ENCODE data around the gene SLIT3. TPM values are rescaled to one million over a fixed set of nuclear protein-coding genes. Genes with fewer than 3 reads are reported as not detected.

Gene SLIT3
- total RNA-seq, 6 experiments from 2014 or later = 0.31 to 1.2 (median 0.65) TPM

- Histone ChIP-seq H3K27ac (no peak overlapping the region), H3K4me1 (no peaks in the 10 kb centered on the region), H3K36me3 (no peaks in the 10 kb centered on the region), H3K27me3 (no peaks in the 10 kb centered on the region), H3K4me3 (no peak overlapping the region), H3K9me3 (no peaks in the 10 kb centered on the region)
- TF ChIP-seq CTCF (IDR thresholded peaks at IDR 0.05) = no peak
- no peak for TF ChIP-seq POLR2A (IDR thresholded peaks at IDR 0.05)
- intact Hi-C loops (cut with DNase I) = no loop called here
- DNase-seq = no peak
- ATAC-seq = no peak
- WGBS (ENCODE audit: insufficient coverage, low coverage, low lambda C conversion rate, missing lambda C conversion rate) = 27% methylated on average over 2 of the region's 2 CpGs
Observed at GRCh38 chr5:169067751-169068173, 233.2 kb downstream of the SLIT3 start.

- no peak for DNase-seq
- intact Hi-C loops (cut with DNase I) = no loop called here
- Histone ChIP-seq H3K27ac (no peak overlapping the region), H3K4me1 (no peaks in the 10 kb centered on the region), H3K9me3 (no peaks in the 10 kb centered on the region), H3K36me3 (no peaks in the 10 kb centered on the region), H3K4me3 (no peak overlapping the region), H3K27me3 (no peaks in the 10 kb centered on the region)
- TF ChIP-seq CTCF (IDR thresholded peaks at IDR 0.05) (no peak), POLR2A (IDR thresholded peaks at IDR 0.05) (no peak)
- no peak for ATAC-seq
- WGBS (ENCODE audit: insufficient coverage, low coverage, low lambda C conversion rate, missing lambda C conversion rate) = 42% methylated on average over 4 of the region's 5 CpGs
Observed at GRCh38 chr5:169065400-169065799, 235.5 kb downstream of the SLIT3 start.

- no peak overlapping the region for H3K27ac ChIP-seq
- no peaks in the 10 kb centered on the region for H3K9me3 ChIP-seq
- H3K4me3 ChIP-seq = no peak overlapping the region
- WGBS (ENCODE audit: insufficient coverage, low coverage, low lambda C conversion rate, missing lambda C conversion rate) = 40% methylated on average over 3 of the region's 3 CpGs
- no peaks in the 10 kb centered on the region for H3K36me3 ChIP-seq
- ATAC-seq = no peak
- no peaks in the 10 kb centered on the region for H3K4me1 ChIP-seq
- no peaks in the 10 kb centered on the region for H3K27me3 ChIP-seq
- no peak for DNase-seq
- no peak for TF ChIP-seq POLR2A (IDR thresholded peaks at IDR 0.05)
- no peak for TF ChIP-seq CTCF (IDR thresholded peaks at IDR 0.05)
- intact Hi-C loops (cut with DNase I) = no loop called here
Observed at GRCh38 chr5:169064093-169064492, 236.8 kb downstream of the SLIT3 start.

- intact Hi-C loops (cut with DNase I) = no loop called here
- Histone ChIP-seq H3K4me3 (no peak overlapping the region), H3K36me3 (no peaks in the 10 kb centered on the region), H3K9me3 (no peaks in the 10 kb centered on the region), H3K4me1 (no peaks in the 10 kb centered on the region), H3K27me3 (no peaks in the 10 kb centered on the region), H3K27ac (no peak overlapping the region)
- ATAC-seq (no peak), DNase-seq (no peak)
- 36% methylated on average over 12 of the region's 12 CpGs for WGBS (ENCODE audit: insufficient coverage, low coverage, low lambda C conversion rate, missing lambda C conversion rate)
- TF ChIP-seq CTCF (IDR thresholded peaks at IDR 0.05) (no peak), POLR2A (IDR thresholded peaks at IDR 0.05) (no peak)
Observed at GRCh38 chr5:169063316-169063953, 237.5 kb downstream of the SLIT3 start.

Data from right lobe of liver (tissue), 6 donors.